Stimulated activated CD4-positive, alpha-beta T cell treated with anti-CD3 and anti-CD28 coated beads, Interleukin-1b, Interleukin-23, amount 100 ng/mL, for 48 hours (primary cell): ENCODE results near the gene ATP5MC3.
"Not testable (repeated sequence)": the region's sequence is repeated elsewhere in the genome, so short reads cannot be mapped to it uniquely, and the experiment has no call there.

ENCODE experiments used
- DNase-seq: peaks from one replicate; pipeline ENCODE4 v3.0.0-alpha.2; 2020

ATP5MC3 gene

GRCh38 chr2:175181104-175181876, at the start of gene ATP5MC3:
ATP5MC3 (minus strand) TSS chr2:175181710; CDS start chr2:175181393, 317 bp downstream.
- DNase-seq: peak; percentile 94

GRCh38 chr2:175228601-175229000, 47.1 kb upstream of the ATP5MC3 start:
- not testable (repeated sequence) for DNase-seq

GRCh38 chr2:175228179-175228578, 46.7 kb upstream of the ATP5MC3 start:
- DNase-seq: no peak

DNA sequence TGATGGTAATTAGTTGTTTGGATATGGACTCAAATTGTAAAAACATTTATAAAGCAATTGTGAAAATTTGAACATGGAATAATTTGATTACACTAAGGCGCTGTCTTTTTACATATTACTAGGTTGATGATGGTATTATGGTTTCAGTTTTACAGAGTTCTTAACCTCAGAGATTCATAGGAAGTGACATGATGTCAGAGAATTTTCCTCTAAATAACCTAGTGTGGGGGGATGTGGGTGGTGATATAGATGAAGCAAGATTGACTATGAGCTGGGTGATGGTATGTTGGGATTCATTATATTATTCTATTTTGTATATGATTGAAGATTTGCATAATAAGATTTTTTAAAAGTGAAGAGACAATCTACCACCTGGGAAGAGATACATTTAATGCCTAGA, 45.9 kb upstream of the ATP5MC3 start:
- no peak for DNase-seq

DNA sequence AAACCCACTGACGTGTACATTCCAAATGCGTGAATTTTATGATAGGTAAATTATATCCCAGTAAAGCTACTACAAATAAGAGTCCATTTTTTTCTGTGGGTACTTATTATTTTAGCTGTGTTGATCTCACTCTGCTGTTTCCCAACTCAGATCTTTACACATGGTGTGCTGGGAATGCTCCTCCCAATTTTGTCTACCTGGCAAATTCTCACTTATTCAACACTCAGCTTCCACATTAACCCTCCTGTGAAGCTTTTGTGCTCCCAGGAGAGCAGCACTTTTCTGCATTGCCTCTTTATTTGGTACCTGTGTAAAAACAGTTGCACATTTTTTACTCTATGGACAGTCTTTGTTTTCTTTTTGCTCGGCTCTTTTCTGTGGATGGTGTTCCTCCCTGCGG, 38.6 kb upstream of the ATP5MC3 start:
- no peak for DNase-seq

GRCh38 chr2:175218551-175218950, 37.0 kb upstream of the ATP5MC3 start:
- DNase-seq: no peak

DNA sequence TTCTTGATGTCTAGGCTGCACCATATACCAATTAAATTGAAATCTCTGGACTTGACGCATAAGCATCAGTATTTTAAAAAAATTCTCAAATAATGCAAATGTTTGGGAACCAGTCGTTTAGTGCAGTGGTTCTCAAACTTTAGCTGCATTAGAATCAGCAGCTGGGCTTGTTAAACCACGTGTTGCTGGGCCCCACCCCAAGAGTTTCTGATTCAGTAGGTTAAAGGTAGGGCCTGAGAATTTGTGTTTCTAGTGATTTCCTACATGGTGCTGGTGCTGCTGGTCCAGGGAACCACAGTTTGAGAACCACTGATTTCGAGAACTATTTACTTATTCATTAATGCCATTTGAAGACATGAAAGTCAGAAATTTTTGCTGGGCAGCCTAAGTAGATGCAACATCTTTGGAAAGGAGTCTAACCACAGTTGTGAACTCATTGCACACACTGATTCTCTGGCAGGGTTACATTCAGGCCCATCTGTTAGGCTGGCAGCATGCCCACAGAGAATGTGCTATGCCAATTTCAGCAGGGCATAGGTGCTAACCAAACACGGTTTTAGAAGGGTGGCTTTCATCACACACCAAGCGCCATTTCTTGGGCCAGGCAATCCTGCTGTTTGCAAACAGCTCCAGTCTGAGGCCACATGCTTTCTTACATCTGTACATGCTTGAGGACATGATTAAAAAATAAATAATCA, 26.4 kb upstream of the ATP5MC3 start:
- DNase-seq: no peak

DNA sequence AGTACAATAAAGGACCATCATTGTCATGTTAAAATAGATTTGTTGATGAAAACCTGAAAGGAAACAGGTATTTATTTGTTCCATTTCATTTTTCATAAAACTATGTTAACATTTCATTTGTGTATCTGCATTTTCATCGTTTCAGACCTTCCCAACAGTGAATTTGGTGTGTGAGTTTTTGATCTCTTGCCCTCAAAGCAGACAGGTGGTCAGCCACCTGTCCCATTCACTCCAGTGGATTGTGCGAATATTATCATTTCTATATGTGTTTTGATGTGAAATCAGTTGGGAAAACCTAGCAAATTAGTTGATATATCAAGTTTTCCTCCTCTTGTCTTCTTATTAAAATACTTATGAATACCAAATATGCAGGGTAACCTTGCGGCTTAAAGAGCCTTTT, 25.4 kb upstream of the ATP5MC3 start:
- DNase-seq: no peak

DNA sequence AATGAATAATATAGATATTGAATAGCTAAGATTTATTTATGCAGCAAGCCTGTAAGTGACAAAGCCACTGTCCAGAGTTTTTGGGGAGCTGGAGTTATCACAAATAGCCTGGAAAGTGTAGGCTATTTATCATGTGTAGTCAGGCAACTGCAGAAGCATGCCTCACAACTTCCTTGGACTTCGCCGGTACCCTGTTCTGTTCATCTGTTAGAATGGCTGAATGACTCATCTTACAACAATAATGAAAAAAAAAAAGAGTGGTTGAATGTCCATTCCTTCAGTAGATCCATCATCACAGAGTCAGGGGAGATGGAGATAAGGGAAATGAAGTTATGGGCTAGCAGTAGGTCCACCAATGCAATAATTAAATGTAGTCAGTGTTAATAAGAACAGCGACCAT, 24.0 kb upstream of the ATP5MC3 start:
- no peak for DNase-seq

- DNase-seq: peak; percentile 57
Observed at GRCh38 chr2:175203621-175204496, 22.3 kb upstream of the ATP5MC3 start.

DNA sequence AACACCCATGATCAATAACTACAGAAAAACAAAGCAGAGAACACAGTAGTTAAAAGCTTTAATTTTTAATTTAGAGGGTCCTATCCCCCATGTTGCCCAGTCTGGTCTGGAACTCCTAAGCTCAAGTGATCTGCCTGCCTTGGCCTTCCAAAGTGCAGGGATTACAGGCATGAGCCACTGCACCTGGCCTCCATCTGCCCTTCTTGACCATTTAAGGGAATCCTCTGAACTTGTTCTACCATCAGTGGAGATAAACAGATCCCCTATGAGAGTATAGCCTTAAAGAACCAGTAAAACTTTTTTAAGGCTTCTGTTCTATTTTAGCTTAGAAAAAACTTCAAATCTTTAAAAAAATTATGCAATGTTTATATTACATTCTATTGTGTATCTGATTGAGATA, 13.5 kb upstream of the ATP5MC3 start:
- DNase-seq: no peak

DNA sequence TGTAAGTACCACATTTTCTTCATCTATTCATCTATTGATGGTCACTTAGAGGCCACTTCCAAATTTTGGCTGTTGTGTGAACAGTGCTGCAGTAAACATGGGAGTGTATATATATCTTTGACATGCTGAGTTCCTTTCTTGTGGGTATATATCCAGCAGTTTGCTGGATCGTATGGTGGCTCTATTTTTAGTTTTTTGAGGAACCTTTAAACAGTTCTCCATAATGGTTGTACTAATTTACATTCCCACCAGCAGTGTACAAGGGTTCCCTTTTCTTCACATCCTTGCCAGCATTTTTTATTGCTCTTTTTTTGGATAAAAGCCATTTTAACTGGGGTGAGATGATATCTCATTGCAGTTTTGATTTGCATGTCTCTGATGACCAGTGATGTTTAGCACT, 7.3 kb upstream of the ATP5MC3 start:
- no peak for DNase-seq

DNA sequence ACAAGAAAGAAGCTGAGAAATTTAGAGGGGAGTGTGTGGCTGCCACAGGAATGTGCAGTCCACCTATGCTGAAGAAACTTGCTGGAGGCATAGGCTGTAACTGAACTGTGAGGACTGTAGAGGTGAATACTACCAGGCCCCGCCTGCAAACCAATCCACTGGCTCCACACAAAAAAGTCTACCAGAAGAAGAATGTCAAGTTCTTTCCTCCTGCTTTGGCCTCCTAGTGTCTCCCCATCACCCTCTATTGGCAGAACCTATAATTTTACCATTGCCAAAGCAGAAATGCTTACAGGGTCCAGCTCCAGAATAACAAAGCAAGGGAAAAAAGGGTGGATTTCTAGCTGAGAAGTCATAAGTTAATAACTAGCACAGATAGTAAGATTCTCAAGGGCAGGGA, 5.9 kb upstream of the ATP5MC3 start:
- DNase-seq: no peak

GRCh38 chr2:175183674-175184073, 2.2 kb upstream of the ATP5MC3 start:
- DNase-seq: no peak

GRCh38 chr2:175181877-175182308, 383 bp upstream of the ATP5MC3 start:
- no peak for DNase-seq

- DNase-seq: peak; percentile 61
Observed at GRCh38 chr2:175180701-175181103, 808 bp downstream of the ATP5MC3 start.

DNA sequence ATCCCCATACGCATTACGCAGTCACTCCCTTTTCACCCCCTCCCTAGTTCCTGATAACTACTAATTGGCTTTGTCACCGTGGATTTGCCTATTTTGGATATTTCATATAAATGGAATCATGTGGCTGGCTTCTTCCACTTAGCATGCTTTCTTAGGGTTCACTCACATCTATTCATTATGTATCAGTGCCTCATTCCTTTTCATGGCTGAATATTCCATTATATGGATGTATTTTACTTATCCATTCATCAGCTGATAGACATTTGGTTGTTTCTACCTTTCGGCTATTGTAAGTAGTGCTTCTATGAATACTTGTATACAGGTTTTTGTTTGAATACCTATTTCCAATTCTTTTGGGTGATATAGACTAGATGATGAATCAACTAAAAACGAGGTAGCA, 4.9 kb downstream of the ATP5MC3 start:
- DNase-seq: no peak

DNA sequence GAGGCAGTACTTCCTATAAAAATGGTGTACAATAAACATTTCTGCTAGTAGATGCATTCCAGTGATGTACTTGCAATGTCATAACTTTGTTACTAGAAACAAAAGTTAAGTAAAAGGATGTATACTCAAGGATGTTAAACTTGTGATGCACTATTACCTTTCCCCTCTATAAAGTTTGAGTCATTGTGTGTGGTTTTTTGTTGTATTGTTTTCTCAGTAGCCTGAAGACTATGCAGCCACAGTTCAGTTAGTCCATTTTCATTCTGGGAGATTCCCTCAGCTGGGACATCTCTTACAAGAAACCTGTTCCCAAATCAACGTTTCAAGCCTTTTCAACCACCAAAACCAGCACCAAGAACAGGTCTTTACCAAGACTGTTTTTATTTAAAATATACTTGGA, 5.6 kb downstream of the ATP5MC3 start:
- no peak for DNase-seq

GRCh38 chr2:175175320-175175719, 6.2 kb downstream of the ATP5MC3 start:
- no peak for DNase-seq

DNA sequence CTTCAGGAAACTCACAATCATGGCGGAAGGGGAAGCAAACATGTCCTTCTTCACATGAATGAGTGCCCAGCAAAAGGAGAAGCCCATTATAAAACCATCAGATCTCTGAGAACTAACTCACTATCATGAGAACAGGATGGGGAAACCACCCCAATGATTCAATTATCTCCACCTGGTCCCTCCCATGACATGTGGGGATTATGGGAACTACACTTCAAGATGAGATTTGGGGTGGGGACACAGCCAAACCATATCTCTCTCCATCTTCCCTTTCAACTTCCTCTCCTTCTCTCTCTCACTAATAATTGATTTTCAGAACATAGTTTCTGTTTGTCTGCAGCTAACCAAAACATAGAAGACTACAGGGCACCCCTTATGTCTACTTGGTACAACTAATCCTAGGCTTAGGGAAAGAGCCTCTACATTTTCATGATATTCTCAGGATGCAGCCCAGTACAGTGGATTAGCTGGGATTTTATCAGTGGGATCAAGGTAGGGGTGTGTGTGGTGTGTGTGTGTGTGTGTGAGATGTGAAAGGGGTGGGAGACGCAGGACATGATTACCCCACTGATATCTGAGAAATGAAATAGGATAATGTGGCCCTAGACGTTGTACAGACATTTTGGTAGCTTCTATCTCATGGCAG, 10.7 kb downstream of the ATP5MC3 start:
- no peak for DNase-seq

- DNase-seq: no peak
Observed at GRCh38 chr2:175169191-175169590, 12.3 kb downstream of the ATP5MC3 start.

- no peak for DNase-seq
Observed at GRCh38 chr2:175168564-175168945, 13.0 kb downstream of the ATP5MC3 start.
